Upper lobe of left lung (tissue), 4 donors: ENCODE measurements around the gene XPNPEP1.

Experiments
- CTCF ChIP-seq, 6 experiments: fragments of 450-650 bp in 4 of 6; fragments of 200-600 bp in 2 of 6; sonication (generic) in 2 of 6; IDR thresholded peaks; one replicate each; pipeline ENCODE4 v1.5.1; 2016 to 2019; ENCODE audit warnings: antibody characterized with exemption in 6 of 6
- EP300 ChIP-seq, 4 donors: sonication (generic); formaldehyde crosslinking; IDR thresholded peaks; one replicate each; pipeline ENCODE4 v1.5.1; 2017; ENCODE audit warnings: antibody characterized with exemption in 4 of 4, control low read depth in 2 of 4
- POLR2A ChIP-seq, 4 donors: fragments of 450-650 bp; IDR thresholded peaks; one replicate each; pipeline ENCODE4 v1.5.1; 2016 to 2017; ENCODE audit warnings: antibody characterized with exemption in 4 of 4, mild to moderate bottlenecking in 2 of 4
- POLR2AphosphoS5 ChIP-seq, 2 donors: sonication (generic); formaldehyde crosslinking; IDR thresholded peaks; one replicate each; pipeline ENCODE4 v1.5.1; 2017; ENCODE audit warnings: antibody characterized with exemption in 2 of 2

- TF ChIP-seq CTCF (IDR thresholded peaks at IDR 0.05) (no peak), POLR2AphosphoS5 (IDR thresholded peaks at IDR 0.05) (no peak), POLR2A (IDR thresholded peaks at IDR 0.05) (no peak), EP300 (IDR thresholded peaks at IDR 0.05) (no peak)
These were observed 17.0 kb downstream of the XPNPEP1 start for GRCh38 chr10:109906316-109906715.
